ENCODE results near the gene FA2H.
"Not testable (repeated sequence)": the region's sequence is repeated elsewhere in the genome, so short reads cannot be mapped to it uniquely, and the experiment has no call there.

Gene FA2H

DNA sequence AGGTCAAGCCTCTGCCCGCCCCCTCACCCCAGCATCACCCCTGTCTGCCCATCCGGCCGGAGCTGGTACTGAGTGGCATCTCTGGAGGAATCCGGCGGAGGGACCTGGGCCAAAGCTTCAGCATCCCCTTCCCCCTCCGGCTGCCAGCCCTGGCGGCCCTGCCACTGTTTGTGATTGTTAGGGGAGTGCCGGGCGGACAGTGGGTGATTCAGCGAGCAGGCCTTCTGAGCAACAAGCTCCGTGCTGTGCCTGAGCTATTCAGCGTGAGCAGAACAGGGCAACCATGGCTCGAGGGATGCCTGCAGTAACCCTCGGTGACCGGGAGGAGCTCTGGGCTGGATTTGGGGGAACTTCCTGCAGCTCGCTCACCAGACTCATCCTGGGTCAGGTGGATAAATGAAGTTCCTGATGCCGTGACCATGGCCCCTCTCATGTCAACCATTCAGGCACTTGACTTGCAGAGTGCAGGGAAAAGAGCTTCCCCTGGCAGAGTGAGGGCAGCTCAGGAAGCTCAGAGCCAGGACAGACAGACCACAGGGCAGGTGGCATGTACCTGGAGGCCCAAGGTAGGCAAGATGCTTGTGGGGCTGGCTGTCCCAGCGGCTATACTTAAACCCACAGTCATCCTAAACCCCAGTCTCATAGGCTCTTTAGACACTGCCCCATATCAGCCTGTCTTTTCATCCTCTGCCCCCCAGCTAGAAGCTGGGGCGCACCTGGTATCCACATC lies 49.6 kb downstream of the FA2H start:
- CTCF ChIA-PET, result interaction anchor here (0.6 to 4.0 kb wide), 6 partner anchors 8 to 137 kb away, joined by 3 to 22 read pairs (median 4); no protein-coding TSS in a partner anchor
- POLR2A ChIA-PET, result no interaction called here
- H3K4me3 ChIP-seq (ENCODE audit: control insufficient read depth in 1 of 7, extremely low read depth in 1 of 7, insufficient read depth in 4 of 7, low read depth in 2 of 7, low read length in 6 of 7), result no peak overlapping the region

GRCh38 chr16:74723256-74723655 lies 51.4 kb downstream of the FA2H start:
- H3K9me3 ChIP-seq (ENCODE audit: control extremely low read depth in 1 of 5, control insufficient read depth in 4 of 5, insufficient read depth in 2 of 5, low read depth in 1 of 5, low read length in 4 of 5), result peaks cover 0 to 9% (median 0%) of the 10 kb centered on the region in 5 experiments
- H3K27ac ChIP-seq (ENCODE audit: insufficient read depth in 1 of 2, low read depth in 1 of 2, low read length in 2 of 2, poor library complexity in 1 of 2, severe bottlenecking in 2 of 2), result no peak overlapping the region
- POLR2A ChIA-PET, result interaction anchor here (0.7 kb wide), 1 partner anchor 664 kb away, joined by 3 read pairs; no protein-coding TSS in a partner anchor
- no peaks in the 10 kb centered on the region for H3K36me3 ChIP-seq (ENCODE audit: control insufficient read depth in 4 of 4, insufficient read depth in 4 of 4, low read length in 3 of 4)
- H3K4me1 ChIP-seq (ENCODE audit: control extremely low read depth in 1 of 4, control insufficient read depth in 4 of 4, insufficient read depth in 4 of 4, low read length in 3 of 4), result peaks cover 0 to 12% (median 3%) of the 10 kb centered on the region in 4 experiments
- no peak for DNase-seq
- no peaks in the 10 kb centered on the region for H3K27me3 ChIP-seq (replicated peaks in 2 of 5; ENCODE audit: control insufficient read depth in 4 of 5, insufficient read depth in 5 of 5, low read length in 4 of 5)
- CTCF ChIA-PET, result interaction anchor here (1.0 kb wide), 1 partner anchor 13 kb away, joined by 3 read pairs; no protein-coding TSS in a partner anchor
- H3K4me3 ChIP-seq (ENCODE audit: control insufficient read depth in 1 of 7, extremely low read depth in 1 of 7, insufficient read depth in 4 of 7, low read depth in 2 of 7, low read length in 6 of 7), result no peak overlapping the region
- 64% methylated on average over 5 of the region's 7 CpGs for WGBS (ENCODE audit: insufficient coverage)

More for the DNA sequence above, 49.6 kb downstream of the FA2H start:
- no peaks in the 10 kb centered on the region for H3K27me3 ChIP-seq (replicated peaks in 2 of 5; ENCODE audit: control insufficient read depth in 4 of 5, insufficient read depth in 5 of 5, low read length in 4 of 5)
- H3K4me1 ChIP-seq (ENCODE audit: control extremely low read depth in 1 of 4, control insufficient read depth in 4 of 4, insufficient read depth in 4 of 4, low read length in 3 of 4), result peaks cover 4 to 26% (median 16%) of the 10 kb centered on the region in 4 experiments
- DNase-seq, result no peak
- no peaks in the 10 kb centered on the region for H3K36me3 ChIP-seq (ENCODE audit: control insufficient read depth in 4 of 4, insufficient read depth in 4 of 4, low read length in 3 of 4)
- WGBS (ENCODE audit: insufficient coverage), result 92% methylated on average over 11 of the region's 19 CpGs
- peaks cover 0 to 9% (median 0%) of the 10 kb centered on the region in 5 experiments for H3K9me3 ChIP-seq (ENCODE audit: control extremely low read depth in 1 of 5, control insufficient read depth in 4 of 5, insufficient read depth in 2 of 5, low read depth in 1 of 5, low read length in 4 of 5)
- no peak overlapping the region for H3K27ac ChIP-seq (ENCODE audit: insufficient read depth in 1 of 2, low read depth in 1 of 2, low read length in 2 of 2, poor library complexity in 1 of 2, severe bottlenecking in 2 of 2)

DNA sequence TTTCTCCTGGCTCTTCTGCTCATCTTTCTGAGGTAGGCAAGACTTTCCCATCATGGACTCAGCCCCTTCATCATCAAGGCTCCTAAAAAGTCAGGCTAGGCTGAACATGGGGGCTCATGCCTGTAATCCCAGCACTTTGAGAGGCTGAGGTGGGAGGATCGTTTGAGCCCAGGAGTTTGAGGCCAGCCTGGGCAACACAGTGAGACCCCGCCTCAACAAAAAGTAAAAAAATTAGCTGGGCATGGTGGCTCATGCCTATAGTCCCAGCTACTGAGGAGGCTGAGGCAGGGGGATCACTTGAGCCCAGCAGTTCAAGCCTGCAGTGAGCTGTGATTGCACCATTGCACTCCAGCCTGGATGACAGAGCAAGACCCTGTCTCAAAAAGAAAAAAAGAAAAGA lies 52.5 kb downstream of the FA2H start:
- CTCF ChIA-PET, result interaction anchor here (0.8 to 2.0 kb wide), 3 partner anchors 10 to 141 kb away, joined by 3 to 6 read pairs (median 3); no protein-coding TSS in a partner anchor
- H3K36me3 ChIP-seq (ENCODE audit: control insufficient read depth in 4 of 4, insufficient read depth in 4 of 4, low read length in 3 of 4); POLR2A ChIA-PET; DNase-seq; H3K9me3 ChIP-seq (ENCODE audit: control extremely low read depth in 1 of 5, control insufficient read depth in 4 of 5, insufficient read depth in 2 of 5, low read depth in 1 of 5, low read length in 4 of 5); H3K27ac ChIP-seq (ENCODE audit: insufficient read depth in 1 of 2, low read depth in 1 of 2, low read length in 2 of 2, poor library complexity in 1 of 2, severe bottlenecking in 2 of 2); H3K4me3 ChIP-seq (ENCODE audit: control insufficient read depth in 1 of 7, extremely low read depth in 1 of 7, insufficient read depth in 4 of 7, low read depth in 2 of 7, low read length in 6 of 7); H3K27me3 ChIP-seq (replicated peaks in 2 of 5; ENCODE audit: control insufficient read depth in 4 of 5, insufficient read depth in 5 of 5, low read length in 4 of 5): not testable (repeated sequence)
- WGBS (ENCODE audit: insufficient coverage), result 100% methylated on average over 2 of the region's 2 CpGs
- peaks cover 0 to 10% (median under 1%) of the 10 kb centered on the region in 4 experiments for H3K4me1 ChIP-seq (ENCODE audit: control extremely low read depth in 1 of 4, control insufficient read depth in 4 of 4, insufficient read depth in 4 of 4, low read length in 3 of 4)

DNA sequence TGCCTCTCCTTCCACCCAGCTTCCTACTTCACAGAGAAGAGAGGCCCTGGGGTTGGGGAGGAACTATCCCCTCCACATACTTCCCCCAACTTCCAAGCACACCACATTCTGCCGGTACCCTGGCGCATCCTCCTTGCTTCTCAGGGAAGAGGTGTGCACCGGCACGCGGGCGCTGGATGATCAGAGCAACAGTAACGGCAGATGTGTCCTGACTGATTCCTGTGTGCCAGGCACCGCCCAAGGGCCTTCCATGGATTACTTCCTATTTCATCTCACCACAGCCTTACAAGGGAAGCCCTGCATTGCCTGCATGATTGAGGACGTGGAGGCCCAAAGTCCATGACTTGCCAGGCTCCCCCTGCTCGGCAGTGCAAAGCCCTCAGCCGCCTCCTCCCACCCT lies 52.9 kb downstream of the FA2H start:
- Histone ChIP-seq H3K4me1 (ENCODE audit: control extremely low read depth in 1 of 4, control insufficient read depth in 4 of 4, insufficient read depth in 4 of 4, low read length in 3 of 4) (peaks cover 0 to 10% (median under 1%) of the 10 kb centered on the region in 4 experiments), H3K36me3 (ENCODE audit: control insufficient read depth in 4 of 4, insufficient read depth in 4 of 4, low read length in 3 of 4) (no peaks in the 10 kb centered on the region), H3K27ac (ENCODE audit: insufficient read depth in 1 of 2, low read depth in 1 of 2, low read length in 2 of 2, poor library complexity in 1 of 2, severe bottlenecking in 2 of 2) (no peak overlapping the region), H3K4me3 (ENCODE audit: control insufficient read depth in 1 of 7, extremely low read depth in 1 of 7, insufficient read depth in 4 of 7, low read depth in 2 of 7, low read length in 6 of 7) (no peak overlapping the region), H3K9me3 (ENCODE audit: control extremely low read depth in 1 of 5, control insufficient read depth in 4 of 5, insufficient read depth in 2 of 5, low read depth in 1 of 5, low read length in 4 of 5) (peaks cover 0 to 2% (median 0%) of the 10 kb centered on the region in 5 experiments), H3K27me3 (replicated peaks in 2 of 5; ENCODE audit: control insufficient read depth in 4 of 5, insufficient read depth in 5 of 5, low read length in 4 of 5) (no peaks in the 10 kb centered on the region)
- 80% methylated on average over 11 of the region's 11 CpGs for WGBS (ENCODE audit: insufficient coverage)
- ChIA-PET POLR2A (no interaction called here), CTCF (interaction anchor here (1.8 to 2.0 kb wide), 2 partner anchors 9 to 11 kb away, joined by 6 read pairs; no protein-coding TSS in a partner anchor)
- DNase-seq, result no peak

GRCh38 chr16:74720579-74720978 lies 54.0 kb downstream of the FA2H start:
- Histone ChIP-seq H3K27me3 (replicated peaks in 2 of 5; ENCODE audit: control insufficient read depth in 4 of 5, insufficient read depth in 5 of 5, low read length in 4 of 5) (no peaks in the 10 kb centered on the region), H3K27ac (ENCODE audit: insufficient read depth in 1 of 2, low read depth in 1 of 2, low read length in 2 of 2, poor library complexity in 1 of 2, severe bottlenecking in 2 of 2) (no peak overlapping the region), H3K36me3 (ENCODE audit: control insufficient read depth in 4 of 4, insufficient read depth in 4 of 4, low read length in 3 of 4) (no peaks in the 10 kb centered on the region), H3K4me1 (ENCODE audit: control extremely low read depth in 1 of 4, control insufficient read depth in 4 of 4, insufficient read depth in 4 of 4, low read length in 3 of 4) (peaks cover 0 to 10% (median under 1%) of the 10 kb centered on the region in 4 experiments), H3K9me3 (ENCODE audit: control extremely low read depth in 1 of 5, control insufficient read depth in 4 of 5, insufficient read depth in 2 of 5, low read depth in 1 of 5, low read length in 4 of 5) (no peaks in the 10 kb centered on the region), H3K4me3 (ENCODE audit: control insufficient read depth in 1 of 7, extremely low read depth in 1 of 7, insufficient read depth in 4 of 7, low read depth in 2 of 7, low read length in 6 of 7) (no peak overlapping the region)
- no peak for DNase-seq
- 92% methylated on average over 5 of the region's 5 CpGs for WGBS (ENCODE audit: insufficient coverage)
- POLR2A ChIA-PET, result no interaction called here
- CTCF ChIA-PET, result interaction anchor here (1.4 to 2.0 kb wide), 3 partner anchors 8 to 83 kb away, joined by 3 to 6 read pairs (median 6); no protein-coding TSS in a partner anchor

DNA sequence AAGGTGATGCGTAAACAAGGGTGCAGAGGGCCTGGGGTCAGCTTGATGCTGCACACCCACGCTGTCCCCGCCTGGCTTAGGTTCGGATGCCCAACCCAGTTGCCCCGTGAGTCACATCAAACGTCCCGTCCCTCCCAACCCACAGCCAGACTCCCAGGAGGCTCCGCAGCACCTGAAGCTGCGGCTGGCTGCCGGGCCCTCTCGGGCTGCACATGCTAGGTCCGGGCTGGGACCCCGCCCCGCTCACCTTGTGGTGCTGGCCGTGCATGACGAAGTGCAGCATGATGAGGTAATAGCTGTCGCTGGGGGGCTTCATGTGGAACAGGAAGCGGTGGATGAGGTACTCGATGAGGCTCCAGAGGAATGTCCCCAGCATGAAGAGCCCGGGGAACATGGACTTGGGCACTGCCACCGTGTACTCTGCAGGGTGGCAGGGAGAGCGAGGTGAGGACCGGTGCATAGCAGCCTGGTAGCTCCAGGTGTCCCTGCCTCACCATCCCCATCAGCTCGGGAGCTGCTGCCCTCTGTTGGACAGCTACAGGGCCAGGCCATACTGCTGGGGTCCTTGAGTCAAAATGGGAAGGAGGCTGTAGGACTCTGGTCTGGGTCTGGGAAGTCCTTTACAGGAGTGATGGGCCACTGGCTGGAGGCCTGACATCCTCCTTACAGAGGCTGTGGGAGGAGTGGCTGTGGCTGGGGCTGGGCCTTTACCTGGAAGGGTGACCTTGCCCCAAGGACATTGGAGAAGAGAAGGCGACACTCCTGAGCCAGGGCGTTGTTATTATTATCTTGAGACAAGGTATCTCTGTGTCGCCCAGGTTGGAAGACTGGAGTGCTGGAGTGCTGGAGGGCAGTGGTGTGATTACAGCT lies 55.6 kb downstream of the FA2H start:
- no peak overlapping the region for H3K4me3 ChIP-seq (ENCODE audit: control insufficient read depth in 1 of 7, extremely low read depth in 1 of 7, insufficient read depth in 4 of 7, low read depth in 2 of 7, low read length in 6 of 7)
- H3K9me3 ChIP-seq (ENCODE audit: control extremely low read depth in 1 of 5, control insufficient read depth in 4 of 5, insufficient read depth in 2 of 5, low read depth in 1 of 5, low read length in 4 of 5), result no peaks in the 10 kb centered on the region
- H3K36me3 ChIP-seq (ENCODE audit: control insufficient read depth in 4 of 4, insufficient read depth in 4 of 4, low read length in 3 of 4), result no peaks in the 10 kb centered on the region
- WGBS (ENCODE audit: insufficient coverage), result 94% methylated on average over 15 of the region's 27 CpGs
- H3K27ac ChIP-seq (ENCODE audit: insufficient read depth in 1 of 2, low read depth in 1 of 2, low read length in 2 of 2, poor library complexity in 1 of 2, severe bottlenecking in 2 of 2), result no peak overlapping the region
- H3K4me1 ChIP-seq (ENCODE audit: control extremely low read depth in 1 of 4, control insufficient read depth in 4 of 4, insufficient read depth in 4 of 4, low read length in 3 of 4), result peaks cover 0 to 10% (median under 1%) of the 10 kb centered on the region in 4 experiments
- no peak for DNase-seq
- no peaks in the 10 kb centered on the region for H3K27me3 ChIP-seq (replicated peaks in 2 of 5; ENCODE audit: control insufficient read depth in 4 of 5, insufficient read depth in 5 of 5, low read length in 4 of 5)
- POLR2A ChIA-PET, result no interaction called here
- CTCF ChIA-PET, result interaction anchor here (0.7 to 1.0 kb wide), 3 partner anchors 11 to 646 kb away, joined by 3 read pairs; partner anchors contain the start of gene FA2H
